HG03139 (cell line): Measurements from ENCODE around the gene COQ9.
"Not testable (repeated sequence)": the region's sequence is repeated elsewhere in the genome, so short reads cannot be mapped to it uniquely, and the experiment has no call there.

Source experiments
- ATAC-seq: cut with Tn5 transposase; IDR thresholded peaks from one replicate; pipeline ENCODE4 v1.9.1; 2021; ENCODE audit not compliant: unreplicated experiment

COQ9 gene

GRCh38 chr16:57484515-57485005 is 37.3 kb downstream of the COQ9 start:
- no peak for ATAC-seq

GRCh38 chr16:57485091-57485915 is 38.0 kb downstream of the COQ9 start:
- no peak for ATAC-seq

- peak; percentile 86 for ATAC-seq
Observed at GRCh38 chr16:57485916-57486857, 38.9 kb downstream of the COQ9 start, which contains the start of gene DOK4. TSS of gene DOK4 (minus strand) at chr16:57486493. CDS start at chr16:57479507, 6,986 bp downstream.

DNA sequence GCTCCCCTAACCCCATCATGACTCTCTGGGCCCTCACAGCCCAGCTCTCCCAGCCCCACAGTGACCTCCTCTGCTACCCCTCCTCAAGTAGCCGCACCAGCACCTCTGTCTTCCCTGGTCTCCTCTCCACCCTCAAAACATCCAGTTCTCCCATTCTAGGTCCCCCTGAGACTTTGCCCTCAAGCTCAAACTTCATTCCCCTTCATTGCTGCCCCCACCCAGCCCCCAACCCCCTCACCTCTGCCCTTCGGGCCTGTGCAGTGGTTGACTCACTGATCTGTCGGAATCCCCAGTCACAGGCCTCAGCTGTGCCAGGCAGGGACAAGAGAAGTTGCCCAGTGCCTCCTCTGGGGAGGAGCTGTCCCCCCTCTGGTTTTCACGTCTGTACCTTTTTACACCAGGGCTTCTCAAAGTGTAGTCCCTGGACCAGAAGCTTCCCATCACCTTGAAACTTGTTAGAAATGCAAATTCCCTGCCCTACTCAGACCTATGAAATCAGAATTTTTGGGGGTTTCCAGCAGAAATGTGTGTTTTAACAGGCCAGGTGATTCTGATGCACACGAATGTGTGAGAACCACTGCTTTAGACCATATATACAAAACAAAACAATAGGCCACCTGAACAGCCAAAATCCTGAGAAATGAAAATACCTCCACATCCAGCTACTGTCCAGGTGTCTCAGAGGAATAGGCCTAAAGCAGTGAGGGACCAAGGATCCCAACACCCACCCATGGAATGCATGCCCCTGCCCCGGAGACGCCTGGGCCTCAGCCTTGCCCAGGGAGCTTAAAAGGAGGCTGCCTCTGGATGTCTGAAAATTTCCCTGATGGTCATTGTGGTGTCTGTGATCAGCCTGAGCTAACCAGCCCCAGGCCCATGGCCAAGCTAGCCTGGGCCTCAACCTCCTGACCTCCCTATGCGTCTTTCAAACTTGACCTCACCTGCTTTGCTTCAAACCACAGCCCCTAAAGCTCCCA is 39.9 kb downstream of the COQ9 start:
- no peak for ATAC-seq

DNA sequence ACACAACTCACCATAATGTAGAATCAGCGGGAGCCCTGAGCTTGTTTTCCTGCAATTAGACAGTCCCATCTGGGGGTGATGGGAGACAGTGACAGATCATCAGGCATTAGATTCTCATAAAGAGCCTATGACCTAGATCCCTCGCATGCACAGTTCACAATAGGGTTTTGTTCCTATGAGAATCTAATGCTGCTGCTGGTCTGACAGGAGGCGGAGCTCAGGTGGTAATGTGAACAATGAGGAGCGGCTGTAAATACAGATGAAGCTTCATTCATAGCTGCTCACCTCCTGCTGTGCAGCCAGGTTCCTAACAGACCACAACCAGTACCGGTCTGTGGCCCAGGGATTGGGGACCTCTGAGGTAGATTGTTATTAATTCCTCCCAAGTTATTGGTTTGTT is 42.0 kb downstream of the COQ9 start:
- no peak for ATAC-seq

GRCh38 chr16:57493767-57494166 is 46.5 kb downstream of the COQ9 start:
- ATAC-seq, result no peak

GRCh38 chr16:57497121-57497520 is 49.8 kb downstream of the COQ9 start:
- ATAC-seq, result no peak

DNA sequence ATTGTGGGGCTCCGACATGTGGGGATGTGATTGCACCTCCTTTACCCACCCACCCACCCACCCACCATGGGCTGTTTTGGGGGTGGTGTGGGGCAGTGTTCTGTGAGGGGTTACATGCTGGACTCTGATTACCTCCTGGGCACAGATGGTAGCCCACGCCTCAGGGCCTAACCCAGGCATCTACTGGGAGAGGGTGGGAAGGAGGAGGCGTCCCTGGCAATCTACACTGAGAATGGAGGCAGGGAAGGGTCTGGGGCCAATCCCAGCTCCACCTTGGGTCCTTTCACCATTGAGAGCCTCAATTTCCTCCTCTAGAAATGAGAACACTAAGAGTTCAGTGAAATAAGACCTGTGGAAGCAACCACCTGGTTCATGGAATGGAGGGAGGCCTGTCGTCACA is 50.8 kb downstream of the COQ9 start:
- no peak for ATAC-seq

GRCh38 chr16:57499941-57500340 is 52.7 kb downstream of the COQ9 start:
- ATAC-seq, result not testable (repeated sequence)

GRCh38 chr16:57500578-57501111 is 53.4 kb downstream of the COQ9 start:
- no peak for ATAC-seq

DNA sequence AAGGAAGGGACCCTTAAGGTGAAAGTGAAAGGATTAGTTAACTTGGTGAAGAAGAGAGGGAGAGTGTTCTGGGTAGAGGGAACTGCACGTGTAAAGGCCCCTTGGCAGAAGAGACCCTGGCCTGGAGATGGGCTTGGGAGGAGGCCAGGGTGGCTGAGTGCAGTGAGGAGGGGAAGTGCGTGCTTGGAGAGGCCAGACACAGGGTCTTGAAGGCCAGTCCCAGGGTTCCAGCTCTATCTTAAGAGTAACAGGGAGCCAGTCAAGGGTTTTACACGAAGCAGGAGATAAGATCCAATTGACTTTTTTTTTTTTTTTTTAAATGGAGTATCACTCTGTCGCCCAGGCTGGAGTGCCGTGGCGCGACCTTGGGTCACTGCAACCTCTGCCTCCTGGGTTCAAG is 54.2 kb downstream of the COQ9 start:
- ATAC-seq, result no peak

GRCh38 chr16:57502048-57502775 is 54.9 kb downstream of the COQ9 start:
- no peak for ATAC-seq

DNA sequence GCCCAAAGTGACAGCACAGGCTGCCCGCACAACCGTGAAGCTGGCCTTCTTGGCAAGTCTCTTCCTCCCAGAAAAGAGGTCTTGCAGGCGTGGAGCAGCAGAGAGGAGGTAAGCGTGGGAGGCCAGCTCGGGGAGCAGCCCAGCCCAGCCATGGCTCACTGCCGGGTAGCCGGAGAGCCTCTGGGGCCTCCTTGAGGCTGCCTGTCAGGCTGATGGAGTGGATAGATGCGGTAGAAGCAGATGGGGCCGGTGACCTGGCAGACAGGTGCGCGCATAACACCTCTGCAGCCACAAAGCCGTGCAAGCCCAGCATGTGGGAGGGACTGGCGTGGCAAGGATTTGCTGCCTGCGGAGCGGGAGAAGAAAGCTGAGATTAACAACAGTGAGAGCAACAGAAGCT is 56.1 kb downstream of the COQ9 start:
- no peak for ATAC-seq

GRCh38 chr16:57504001-57504400 is 56.7 kb downstream of the COQ9 start:
- no peak for ATAC-seq

GRCh38 chr16:57504491-57504890 is 57.2 kb downstream of the COQ9 start:
- ATAC-seq, result no peak

DNA sequence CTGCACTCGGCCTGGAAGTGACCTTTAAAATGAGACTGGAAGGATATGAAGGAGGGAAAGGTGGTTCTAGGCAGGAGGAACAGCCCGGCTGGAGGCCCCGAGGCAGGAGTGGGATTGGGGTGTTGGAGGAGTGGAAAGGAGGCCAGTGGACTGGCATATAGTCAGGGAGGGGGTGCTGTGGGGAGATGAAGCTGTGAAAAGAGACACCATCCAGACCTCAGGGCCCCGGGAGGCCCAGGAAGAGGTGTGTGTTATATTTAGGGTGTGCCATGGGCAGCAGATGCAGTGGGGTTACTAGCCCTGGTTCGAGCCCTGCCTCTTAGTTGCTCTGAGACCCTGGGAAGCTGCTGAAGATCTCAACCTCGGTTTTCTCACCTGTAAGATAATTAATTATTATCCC is 57.9 kb downstream of the COQ9 start:
- no peak for ATAC-seq

DNA sequence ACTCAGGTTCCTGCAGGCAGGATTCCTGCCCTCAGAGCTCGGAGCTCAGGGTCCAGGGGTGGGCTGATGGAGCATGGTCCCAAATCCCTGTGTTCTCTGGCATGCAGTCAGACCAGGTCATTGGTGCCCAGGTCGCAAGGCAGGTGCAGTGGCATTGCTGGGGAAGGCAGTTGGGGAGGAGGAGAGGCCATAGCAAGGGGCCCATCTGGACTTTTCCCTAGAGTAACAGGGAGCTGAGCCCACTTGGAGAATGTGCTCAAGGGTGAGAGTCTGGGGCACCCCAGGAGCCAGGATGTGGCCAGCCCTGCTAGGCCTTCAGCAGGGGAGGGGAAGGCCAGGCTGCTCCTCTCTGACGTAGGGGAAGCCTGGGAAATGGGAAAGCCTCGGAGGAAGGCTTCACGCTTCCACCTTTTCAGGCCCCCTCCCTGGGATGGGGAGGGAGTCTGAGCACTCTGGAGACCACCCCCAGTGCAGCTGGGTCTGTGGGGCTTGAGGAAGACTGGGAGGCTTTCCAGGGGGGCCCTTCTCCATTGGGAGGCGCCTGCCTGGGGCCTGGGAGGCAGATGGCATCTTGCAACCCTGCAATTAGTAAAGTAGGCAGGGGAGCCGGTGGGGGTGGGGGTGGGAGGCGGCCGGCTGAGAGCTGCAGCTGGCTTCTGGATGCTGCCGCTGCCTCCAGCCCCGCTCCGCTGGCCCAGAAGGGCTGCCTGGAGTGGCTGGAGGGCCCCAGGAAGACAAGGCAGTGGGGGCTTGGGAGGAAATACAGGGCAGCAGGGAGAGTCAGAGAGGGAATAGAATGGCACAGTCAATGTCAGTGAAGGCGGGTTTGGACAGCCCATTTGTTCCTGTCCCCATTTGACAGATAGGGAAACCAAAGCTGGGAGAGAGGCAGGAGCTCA is 60.1 kb downstream of the COQ9 start:
- ATAC-seq, result no peak

DNA sequence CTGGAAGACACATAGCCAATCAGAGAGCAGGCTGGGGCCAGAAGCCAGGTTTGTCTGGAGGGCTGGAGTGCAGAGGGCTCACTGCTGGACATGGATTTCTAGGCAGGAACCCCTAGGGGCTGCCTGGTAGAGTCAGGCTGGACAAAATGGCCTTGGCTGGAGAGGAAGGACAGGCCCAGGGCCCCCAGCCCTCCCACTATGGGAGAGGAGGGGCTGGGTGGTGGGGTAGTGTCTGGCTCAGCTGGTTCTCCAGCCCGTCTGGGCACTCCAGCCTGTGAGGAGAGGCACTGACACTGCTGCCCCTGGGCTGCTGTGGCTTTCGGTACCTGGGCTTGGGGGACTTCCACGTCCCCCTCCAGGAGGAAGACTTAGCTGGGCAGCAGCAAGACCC is 60.8 kb downstream of the COQ9 start:
- no peak for ATAC-seq
